Smooth muscle cell (in vitro differentiated cells): ENCODE data around the gene RHOF. TPM values are rescaled to one million over a fixed set of nuclear protein-coding genes. Genes with fewer than 3 reads are reported as not detected.

ENCODE experiments used
- DNase-seq: peaks from one replicate; lab custom pipeline; 2025; ENCODE audit not compliant: unreplicated experiment; lab: John Stamatoyannopoulos, UW
- H2AFZ ChIP-seq: fragments of 200-600 bp; sonication (generic); 2 replicates; pipeline ENCODE4 v1.6.0; 2016; ENCODE audit warnings: antibody characterized with exemption, low read depth, mild to moderate bottlenecking
- H3F3A ChIP-seq: fragments of 200-600 bp; sonication (generic); 2 replicates; pipeline ENCODE4 v1.6.0; 2017; ENCODE audit warnings: antibody characterized with exemption, low read depth
- H3K27ac ChIP-seq: fragments of 200-600 bp; sonication (generic); 2 replicates; pipeline ENCODE4 v1.5.1; 2016; ENCODE audit warnings: low read depth, mild to moderate bottlenecking
- H3K27me3 ChIP-seq: fragments of 200-600 bp; sonication (generic); 2 replicates; pipeline ENCODE4 v1.6.1; 2016; ENCODE audit warnings: low read depth, mild to moderate bottlenecking
- H3K36me3 ChIP-seq: fragments of 200-600 bp; sonication (generic); 2 replicates; pipeline ENCODE4 v1.5.1; 2016; ENCODE audit warnings: low read depth
- H3K4me1 ChIP-seq: fragments of 200-600 bp; sonication (generic); 2 replicates; pipeline ENCODE4 v1.5.1; 2016; ENCODE audit warnings: low read depth
- H3K4me2 ChIP-seq: fragments of 200-600 bp; sonication (generic); 2 replicates; pipeline ENCODE4 v1.6.0; 2016; ENCODE audit warnings: mild to moderate bottlenecking
- H3K4me3 ChIP-seq: fragments of 200-600 bp; sonication (generic); 2 replicates; pipeline ENCODE4 v1.5.1; 2016; ENCODE audit warnings: mild to moderate bottlenecking
- H3K79me2 ChIP-seq: fragments of 200-600 bp; sonication (generic); 2 replicates; pipeline ENCODE4 v1.6.0; 2016; ENCODE audit warnings: low read depth, mild to moderate bottlenecking
- H3K9ac ChIP-seq: fragments of 200-600 bp; sonication (generic); 2 replicates; pipeline ENCODE4 v1.6.0; 2016; ENCODE audit warnings: low read depth
- H3K9me3 ChIP-seq: fragments of 200-600 bp; sonication (generic); replicated peaks from 2 replicates; pipeline ENCODE4 v1.5.1; 2016; ENCODE audit warnings: low read depth
- H4K20me1 ChIP-seq: fragments of 200-600 bp; sonication (generic); 2 replicates; pipeline ENCODE4 v1.6.0; 2016; ENCODE audit warnings: low read depth
- CTCF ChIP-seq: fragments of 200-600 bp; sonication (generic); IDR thresholded peaks from 2 replicates; pipeline ENCODE4 v1.5.1; 2017; ENCODE audit warnings: borderline replicate concordance, mild to moderate bottlenecking, antibody characterized with exemption; ENCODE audit not compliant: insufficient read depth, poor library complexity, severe bottlenecking
- WGBS: methylation state at CpG from one replicate; pipeline ENCODE4 v1.1.7; 2016; ENCODE audit warnings: low lambda C conversion rate; 5-methylcytosine and 5-hydroxymethylcytosine counted together
- polyA plus RNA-seq: library from polyadenylated mRNA; unstranded; fragments of >200 nt; fragmentation: Nextera tagmentation; extraction: Ambion mirVana; gene quantifications from 2 replicates; pipeline ENCODE4 v1.2.1, GENCODE V29; 2016
- total RNA-seq: library from RNA; depleted of rRNA; stranded (reverse); fragments of >200 nt; gene quantifications from 2 replicates; pipeline ENCODE4 v1.2.3, GENCODE V29; 2014

RHOF gene
- total and polyA plus RNA-seq, 2 experiments from 2014 or later = 15.3 to 25.9 TPM

- Histone ChIP-seq H3K9me3 (no peaks in the 10 kb centered on the region), H3K79me2 (no peaks in the 10 kb centered on the region), H2AFZ (no peak overlapping the region), H3K36me3 (no peaks in the 10 kb centered on the region), H3K9ac (no peak overlapping the region), H3K27me3 (no peaks in the 10 kb centered on the region), H4K20me1 (peaks cover 21% of the 10 kb centered on the region), H3K27ac (no peak overlapping the region), H3K4me1 (no peaks in the 10 kb centered on the region), H3K4me2 (no peak overlapping the region), H3F3A (no peaks in the 10 kb centered on the region), H3K4me3 (no peak overlapping the region)
- no peak for DNase-seq
- 92% methylated on average over 9 of the region's 9 CpGs for WGBS
- no peak for TF ChIP-seq CTCF
Measured at GRCh38 chr12:121738340-121738858, 55.1 kb downstream of the RHOF start.

- no peak overlapping the region for H3K9ac ChIP-seq
- H3K9me3 ChIP-seq = no peaks in the 10 kb centered on the region
- H3K4me2 ChIP-seq = no peak overlapping the region
- H3K4me3 ChIP-seq = no peak overlapping the region
- no peaks in the 10 kb centered on the region for H3K4me1 ChIP-seq
- no peaks in the 10 kb centered on the region for H3K79me2 ChIP-seq
- 95% methylated on average over 8 of the region's 8 CpGs for WGBS
- no peaks in the 10 kb centered on the region for H3K27me3 ChIP-seq
- H3F3A ChIP-seq = no peaks in the 10 kb centered on the region
- H2AFZ ChIP-seq = no peak overlapping the region
- no peaks in the 10 kb centered on the region for H3K36me3 ChIP-seq
- peaks cover 15% of the 10 kb centered on the region for H4K20me1 ChIP-seq
- no peak for DNase-seq
- no peak for TF ChIP-seq CTCF
- H3K27ac ChIP-seq = no peak overlapping the region
Measured at GRCh38 chr12:121733849-121734248, 59.6 kb downstream of the RHOF start.

- WGBS = 96% methylated on average over 7 of the region's 7 CpGs
- no peak for DNase-seq
- Histone ChIP-seq H3K9ac (no peak overlapping the region), H3K4me1 (no peaks in the 10 kb centered on the region), H3K27me3 (no peaks in the 10 kb centered on the region), H2AFZ (no peak overlapping the region), H3K9me3 (no peaks in the 10 kb centered on the region), H3F3A (no peaks in the 10 kb centered on the region), H3K36me3 (no peaks in the 10 kb centered on the region), H3K4me2 (no peak overlapping the region), H4K20me1 (peaks cover 16% of the 10 kb centered on the region), H3K4me3 (no peak overlapping the region), H3K79me2 (peaks cover 4% of the 10 kb centered on the region), H3K27ac (no peak overlapping the region)
- no peak for TF ChIP-seq CTCF
Measured at GRCh38 chr12:121731473-121731872, 62.0 kb downstream of the RHOF start.

- H3K9ac ChIP-seq = no peak overlapping the region
- H3K27me3 ChIP-seq = no peaks in the 10 kb centered on the region
Measured at GRCh38 chr12:121729021-121729420, 64.5 kb downstream of the RHOF start.

More at GRCh38 chr12:121729021-121729420, 64.5 kb downstream of the RHOF start:
- WGBS = 100% methylated on average over 6 of the region's 6 CpGs
- no peak for DNase-seq
- no peak overlapping the region for H3K4me2 ChIP-seq
- peaks cover 4% of the 10 kb centered on the region for H3K79me2 ChIP-seq
- TF ChIP-seq CTCF = no peak
- no peaks in the 10 kb centered on the region for H3F3A ChIP-seq
- H3K4me1 ChIP-seq = no peaks in the 10 kb centered on the region
- H3K36me3 ChIP-seq = peaks cover 4% of the 10 kb centered on the region
- no peaks in the 10 kb centered on the region for H3K9me3 ChIP-seq
- no peak overlapping the region for H2AFZ ChIP-seq
- peaks cover 23% of the 10 kb centered on the region for H4K20me1 ChIP-seq
- H3K4me3 ChIP-seq = no peak overlapping the region
- H3K27ac ChIP-seq = no peak overlapping the region

Other genes starting within 250 kb of the RHOF start
- 19.9 and 34.9 TPM in 2 replicates for gene KDM2B, start 212.7 kb downstream of the RHOF start, total RNA-seq
- gene KDM2B, start 212.7 kb downstream of the RHOF start, polyA plus RNA-seq = 16.3 and 22.6 TPM in 2 replicates
- 5.4 and 5.5 TPM in 2 replicates for gene ORAI1, start 167.2 kb downstream of the RHOF start, total RNA-seq
- gene ORAI1, start 167.2 kb downstream of the RHOF start, polyA plus RNA-seq = 23.4 and 24.0 TPM in 2 replicates
- 0.13 and 0.18 TPM in 2 replicates for gene MORN3, start 124.0 kb downstream of the RHOF start, total RNA-seq
- gene MORN3, start 124.0 kb downstream of the RHOF start, polyA plus RNA-seq = 0.11 and 2.0 TPM in 2 replicates
- 5.3 and 6.9 TPM in 2 replicates for gene TMEM120B, start 80.9 kb downstream of the RHOF start, total RNA-seq
- gene TMEM120B, start 80.9 kb downstream of the RHOF start, polyA plus RNA-seq = 7.6 and 7.7 TPM in 2 replicates
- gene SETD1B, start 10.3 kb upstream of the RHOF start, total RNA-seq = 2.7 and 4.2 TPM in 2 replicates
- gene SETD1B, start 10.3 kb upstream of the RHOF start, polyA plus RNA-seq = 1.9 and 2.9 TPM in 2 replicates
- not detected in 2 replicates for gene HPD, start 65.2 kb upstream of the RHOF start, total RNA-seq
- gene HPD, start 65.2 kb upstream of the RHOF start, polyA plus RNA-seq = 0.53 TPM in 1 of 2 replicates, not detected in the other
- 33.9 and 42.4 TPM in 2 replicates for gene PSMD9, start 95.1 kb upstream of the RHOF start, total RNA-seq
- gene PSMD9, start 95.1 kb upstream of the RHOF start, polyA plus RNA-seq = 87.3 and 87.7 TPM in 2 replicates
- gene CFAP251, start 124.9 kb upstream of the RHOF start, total RNA-seq = 5.0 and 8.6 TPM in 2 replicates
- 1.2 and 7.1 TPM in 2 replicates for gene CFAP251, start 124.9 kb upstream of the RHOF start, polyA plus RNA-seq
- 2.7 and 4.3 TPM in 2 replicates for gene BCL7A, start 228.2 kb upstream of the RHOF start, total RNA-seq
- gene BCL7A, start 228.2 kb upstream of the RHOF start, polyA plus RNA-seq = 3.0 and 5.7 TPM in 2 replicates